SKM-1 treated with dmso at 0.1 percent for 144 hours (cell line): ENCODE measurements around the gene SPR.

ENCODE experiments used
- DNase-seq: peaks from one replicate; lab custom pipeline; 2025; ENCODE audit not compliant: unreplicated experiment; lab: John Stamatoyannopoulos, UW

Gene SPR

GRCh38 chr2:72887032-72887739 lies at the start of gene SPR:
SPR (plus strand) TSS chr2:72887408; CDS start chr2:72887433, 25 bp downstream.
- peak; percentile 25 for DNase-seq

- no peak for DNase-seq
Measured at GRCh38 chr2:72840066-72840465, 47.1 kb upstream of the SPR start.

- DNase-seq: no peak
Measured at GRCh38 chr2:72841462-72842125, 45.6 kb upstream of the SPR start.

- DNase-seq: no peak
Measured at GRCh38 chr2:72843301-72843700, 43.9 kb upstream of the SPR start.

- no peak for DNase-seq
Measured at GRCh38 chr2:72846171-72847095, 40.8 kb upstream of the SPR start.

GRCh38 chr2:72847534-72848315 lies 39.5 kb upstream of the SPR start:
- DNase-seq: no peak

- DNase-seq: no peak
Measured at GRCh38 chr2:72848436-72849137, 38.6 kb upstream of the SPR start.

- no peak for DNase-seq
Measured at GRCh38 chr2:72849138-72849462, 38.1 kb upstream of the SPR start.

- no peak for DNase-seq
Measured at GRCh38 chr2:72851333-72851732, 35.9 kb upstream of the SPR start.

- DNase-seq: no peak
Measured at GRCh38 chr2:72859831-72860262, 27.4 kb upstream of the SPR start.

GRCh38 chr2:72862239-72862988 lies 24.8 kb upstream of the SPR start:
- DNase-seq: peak; percentile 66

GRCh38 chr2:72863046-72863445 lies 24.2 kb upstream of the SPR start:
- DNase-seq: no peak

- DNase-seq: no peak
Measured at GRCh38 chr2:72864500-72864899, 22.7 kb upstream of the SPR start.

- no peak for DNase-seq
Measured at GRCh38 chr2:72871060-72871459, 16.1 kb upstream of the SPR start.

GRCh38 chr2:72871880-72872279 lies 15.3 kb upstream of the SPR start:
- DNase-seq: no peak

- DNase-seq: no peak
Measured at GRCh38 chr2:72883356-72883962, 3.7 kb upstream of the SPR start.

GRCh38 chr2:72886505-72887031 lies 640 bp upstream of the SPR start:
- DNase-seq: no peak

GRCh38 chr2:72887740-72888437 lies 681 bp downstream of the SPR start:
- peak; percentile 52 for DNase-seq
